HepG2 (cell line): Measurements from ENCODE around the gene ABAT. TPM values are rescaled to one million over a fixed set of nuclear protein-coding genes. Genes with fewer than 3 reads are reported as not detected.

Source experiments
- CEBPB ChIP-seq: IDR thresholded peaks from 2 replicates; pipeline ENCODE4 v1.6.1; 2011; ENCODE audit warnings: low read depth, low read length, improper control_type of control experiment, borderline replicate concordance
- ESRRA ChIP-seq: sonication (generic); formaldehyde crosslinking; IDR thresholded peaks from 2 replicates; pipeline ENCODE4 v1.5.1; 2020; ENCODE audit warnings: mild to moderate bottlenecking, low read depth, missing genetic modification reagents
- LRRFIP1 ChIP-seq: sonication (generic); formaldehyde crosslinking; conservative IDR thresholded peaks from 2 replicates; pipeline ENCODE4 v1.4.0; 2020; ENCODE audit warnings: missing genetic modification reagents
- MIER3 ChIP-seq: IDR thresholded peaks from 2 replicates; pipeline ENCODE4 v1.6.1; 2016; ENCODE audit warnings: missing compliant biosample characterization, borderline replicate concordance
- MLXIP ChIP-seq: sonication (generic); formaldehyde crosslinking; IDR thresholded peaks from 2 replicates; pipeline ENCODE4 v1.9.0; 2021; ENCODE audit warnings: missing genetic modification reagents, borderline replicate concordance
- MTA1 ChIP-seq: sonication (generic); formaldehyde crosslinking; IDR thresholded peaks from 2 replicates; pipeline ENCODE4 v1.4.0; 2020; ENCODE audit warnings: missing genetic modification reagents, mild to moderate bottlenecking, borderline replicate concordance
- PAXIP1 ChIP-seq: sonication (generic); formaldehyde crosslinking; conservative IDR thresholded peaks from 2 replicates; pipeline ENCODE4 v1.4.0; 2020; ENCODE audit warnings: mild to moderate bottlenecking, missing genetic modification reagents, moderate library complexity
- POLR2AphosphoS5 ChIP-seq: IDR thresholded peaks from 2 replicates; pipeline ENCODE4 v1.6.1; 2012; ENCODE audit warnings: low read depth, low read length
- POLR2G ChIP-seq: fragments of 200-400 bp; formaldehyde crosslinking; IDR thresholded peaks from 2 replicates; pipeline ENCODE4 v1.6.1; 2018; ENCODE audit warnings: mild to moderate bottlenecking, low read depth, low read length, moderate library complexity
- RBAK ChIP-seq: sonication (generic); formaldehyde crosslinking; IDR thresholded peaks from 2 replicates; pipeline ENCODE4 v1.5.1; 2020; ENCODE audit warnings: mild to moderate bottlenecking, missing genetic modification reagents
- SAFB2 ChIP-seq: sonication (generic); formaldehyde crosslinking; IDR thresholded peaks from 2 replicates; pipeline ENCODE4 v1.5.1; 2020; ENCODE audit warnings: missing genetic modification reagents, low read depth, mild to moderate bottlenecking, borderline replicate concordance
- ZNF276 ChIP-seq: sonication (generic); formaldehyde crosslinking; IDR thresholded peaks from 2 replicates; pipeline ENCODE4 v1.4.0; 2020; ENCODE audit warnings: mild to moderate bottlenecking, low read depth, missing genetic modification reagents
- ZNF629 ChIP-seq: sonication (generic); formaldehyde crosslinking; conservative IDR thresholded peaks from 2 replicates; pipeline ENCODE4 v1.5.0; 2020; ENCODE audit warnings: missing genetic modification reagents
- ZNF720 ChIP-seq: sonication (generic); formaldehyde crosslinking; IDR thresholded peaks from 2 replicates; pipeline ENCODE4 v1.4.0; 2020; ENCODE audit warnings: missing genetic modification reagents
- polyA plus RNA-seq, 8 experiments: library from polyadenylated mRNA; depleted of rRNA in 3 of 8; stranded (reverse) in 7 of 8; unstranded in 1 of 8; fragments of >200 nt; fragmentation: Illumina TruSeq in 4 of 8; extraction: Trizol in 4 of 8; gene quantifications; 2 replicates each; pipeline versions ENCODE4 v1.2.1 to v1.2.3, GENCODE V29; 2011 to 2016; ENCODE audit warnings: low read depth in 4 of 8, missing spikeins in 1 of 8, mixed read lengths in 1 of 8; ENCODE audit not compliant: insufficient read depth in 1 of 8
- total RNA-seq, 5 experiments: library from RNA; depleted of rRNA; stranded (reverse); fragments of >200 nt; fragmentation: Illumina TruSeq; extraction: Trizol; gene quantifications; 2 replicates each; pipeline ENCODE4 v1.2.3, GENCODE V29; 2016; ENCODE audit warnings: low read depth in 1 of 5
- TF ChIP-seq, protein P1 (sequence below): sonication (generic); formaldehyde crosslinking; IDR thresholded peaks from 2 replicates; pipeline ENCODE4 v1.5.0; 2020; ENCODE audit warnings: mild to moderate bottlenecking, missing genetic modification reagents

Gene ABAT
- total and polyA plus RNA-seq, 2 of the 13 experiments (the other 11 are each of a cell fraction or from before 2014, with no cell fraction given): 47.6 to 97.3 TPM

DNA sequence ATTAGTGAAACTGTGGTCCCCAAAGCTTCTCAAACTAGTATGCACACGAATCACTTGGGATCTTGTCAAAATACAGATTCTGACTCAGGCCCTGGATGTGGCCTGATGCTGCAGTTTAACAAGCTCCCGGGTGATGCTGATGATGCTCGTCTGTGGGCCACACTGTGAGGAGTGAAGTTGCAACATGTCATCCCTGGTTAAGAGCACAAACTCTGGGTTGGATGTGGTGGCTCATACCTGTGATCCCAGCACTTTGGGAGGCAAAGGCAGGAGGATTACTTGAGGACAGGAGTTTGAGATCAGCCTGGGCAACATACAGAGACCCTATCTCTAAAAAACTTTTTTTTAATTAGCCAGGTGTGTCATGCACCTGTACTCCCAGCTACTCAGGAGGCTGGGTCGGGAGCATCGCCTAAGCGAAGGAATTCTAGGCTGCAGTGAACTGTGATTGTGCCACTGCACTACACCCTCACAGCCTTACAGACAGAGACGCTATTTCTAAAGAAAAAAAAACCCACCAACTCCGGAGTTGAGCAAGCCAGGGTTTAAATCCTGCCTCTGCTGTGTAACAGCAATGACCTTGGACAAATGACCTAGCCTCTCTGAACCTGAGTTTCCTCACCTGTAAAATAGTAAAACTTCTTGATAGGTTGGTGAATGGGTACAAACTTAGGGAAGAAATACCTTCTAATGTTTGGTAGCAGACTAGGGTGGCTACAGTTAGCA, 24.4 kb upstream of the ABAT start (continued):
- TF ChIP-seq PAXIP1 (CRISPR knock-in tag) (0 out of 2 replicates have a peak, but pooled peaks have one; percentile 19), LRRFIP1 (CRISPR knock-in tag) (no peak), RBAK (peak; percentile 89), ZNF629 (peak; percentile 56; the same call in 1 of the 2 replicates), MIER3 (no peak), MLXIP (CRISPR knock-in tag) (no peak), ESRRA (CRISPR knock-in tag) (peak; percentile 93), SAFB2 (peak; percentile 73; the same call in 1 of the 2 replicates), CEBPB (peak; percentile 19; the same call in 1 of the 2 replicates), MTA1 (CRISPR knock-in tag) (no peak), POLR2G (peak; percentile 40; the same call in 1 of the 2 replicates), ZNF720 (CRISPR knock-in tag) (no peak), ZNF276 (no peak), POLR2AphosphoS5 (peak; percentile 18; the same call in 1 of the 2 replicates)
- TF ChIP-seq, protein P1, sequence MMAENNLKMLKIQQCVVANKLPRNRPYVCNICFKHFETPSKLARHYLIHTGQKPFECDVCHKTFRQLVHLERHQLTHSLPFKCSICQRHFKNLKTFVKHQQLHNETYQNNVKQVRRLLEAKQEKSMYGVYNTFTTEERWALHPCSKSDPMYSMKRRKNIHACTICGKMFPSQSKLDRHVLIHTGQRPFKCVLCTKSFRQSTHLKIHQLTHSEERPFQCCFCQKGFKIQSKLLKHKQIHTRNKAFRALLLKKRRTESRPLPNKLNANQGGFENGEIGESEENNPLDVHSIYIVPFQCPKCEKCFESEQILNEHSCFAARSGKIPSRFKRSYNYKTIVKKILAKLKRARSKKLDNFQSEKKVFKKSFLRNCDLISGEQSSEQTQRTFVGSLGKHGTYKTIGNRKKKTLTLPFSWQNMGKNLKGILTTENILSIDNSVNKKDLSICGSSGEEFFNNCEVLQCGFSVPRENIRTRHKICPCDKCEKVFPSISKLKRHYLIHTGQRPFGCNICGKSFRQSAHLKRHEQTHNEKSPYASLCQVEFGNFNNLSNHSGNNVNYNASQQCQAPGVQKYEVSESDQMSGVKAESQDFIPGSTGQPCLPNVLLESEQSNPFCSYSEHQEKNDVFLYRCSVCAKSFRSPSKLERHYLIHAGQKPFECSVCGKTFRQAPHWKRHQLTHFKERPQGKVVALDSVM (CRISPR knock-in tag): no peak
